Brain microvascular endothelial cell (primary cell): Measurements from ENCODE around the gene COL13A1.

Experiments
- DNase-seq: peaks from one replicate; pipeline ENCODE4 v3.0.0-alpha.2; 2020
- H3K27ac ChIP-seq: fragments of 250-450 bp; sonication (Bioruptor Pico); 2 replicates; pipeline ENCODE4 v1.5.1; 2020; ENCODE audit warnings: mild to moderate bottlenecking, moderate library complexity
- H3K27me3 ChIP-seq: fragments of 250-450 bp; sonication (Bioruptor Pico); replicated peaks from 2 replicates; pipeline ENCODE4 v1.5.1; 2020; ENCODE audit warnings: mild to moderate bottlenecking
- H3K36me3 ChIP-seq: fragments of 250-450 bp; sonication (Bioruptor Pico); replicated peaks from 2 replicates; pipeline ENCODE4 v1.5.1; 2020; ENCODE audit warnings: mild to moderate bottlenecking
- H3K4me3 ChIP-seq: 2 replicates; pipeline ENCODE4 v1.5.1; 2011; ENCODE audit warnings: low read depth, mild to moderate bottlenecking, control low read depth, low read length, moderate library complexity
- in situ Hi-C: cut with HindIII; loops from 2 replicates; pipeline ENCODE4 v1.10.0; 2017; ENCODE audit warnings: low sequenced_read_pairs, low pct_ligation_motif_present
- TF ChIP-seq, protein P1 (sequence below): IDR thresholded peaks from 2 replicates; pipeline ENCODE4 v1.5.1; 2011; ENCODE audit warnings: low read depth, mild to moderate bottlenecking, moderate library complexity, low read length, control low read depth, inconsistent platforms; ENCODE audit errors: missing control alignments

COL13A1 gene

DNA sequence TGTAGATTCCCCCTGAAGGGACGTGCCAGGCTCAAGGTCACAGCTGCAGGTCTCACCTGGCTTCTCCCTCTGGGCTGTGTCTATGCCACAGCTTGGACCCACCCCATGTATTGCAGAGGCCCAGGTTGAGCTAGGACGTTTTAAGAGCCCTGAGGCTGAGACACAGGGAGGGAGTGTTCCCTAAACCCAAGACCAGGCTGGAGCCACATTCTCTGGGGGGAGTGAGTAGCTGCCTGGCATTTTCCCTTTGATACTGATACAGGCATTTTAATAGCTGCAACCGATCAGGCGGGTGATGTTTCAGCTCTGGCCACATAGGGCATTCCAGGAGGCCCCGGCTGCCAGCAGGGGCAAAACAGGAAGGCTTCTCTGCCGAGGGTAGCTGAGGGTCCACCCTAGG lies 13.4 kb downstream of the COL13A1 start:
- Histone ChIP-seq H3K27me3 (no peaks in the 10 kb centered on the region), H3K36me3 (no peaks in the 10 kb centered on the region), H3K27ac (no peak overlapping the region), H3K4me3 (no peak overlapping the region)
- TF ChIP-seq, protein P1, sequence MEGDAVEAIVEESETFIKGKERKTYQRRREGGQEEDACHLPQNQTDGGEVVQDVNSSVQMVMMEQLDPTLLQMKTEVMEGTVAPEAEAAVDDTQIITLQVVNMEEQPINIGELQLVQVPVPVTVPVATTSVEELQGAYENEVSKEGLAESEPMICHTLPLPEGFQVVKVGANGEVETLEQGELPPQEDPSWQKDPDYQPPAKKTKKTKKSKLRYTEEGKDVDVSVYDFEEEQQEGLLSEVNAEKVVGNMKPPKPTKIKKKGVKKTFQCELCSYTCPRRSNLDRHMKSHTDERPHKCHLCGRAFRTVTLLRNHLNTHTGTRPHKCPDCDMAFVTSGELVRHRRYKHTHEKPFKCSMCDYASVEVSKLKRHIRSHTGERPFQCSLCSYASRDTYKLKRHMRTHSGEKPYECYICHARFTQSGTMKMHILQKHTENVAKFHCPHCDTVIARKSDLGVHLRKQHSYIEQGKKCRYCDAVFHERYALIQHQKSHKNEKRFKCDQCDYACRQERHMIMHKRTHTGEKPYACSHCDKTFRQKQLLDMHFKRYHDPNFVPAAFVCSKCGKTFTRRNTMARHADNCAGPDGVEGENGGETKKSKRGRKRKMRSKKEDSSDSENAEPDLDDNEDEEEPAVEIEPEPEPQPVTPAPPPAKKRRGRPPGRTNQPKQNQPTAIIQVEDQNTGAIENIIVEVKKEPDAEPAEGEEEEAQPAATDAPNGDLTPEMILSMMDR = no peak
- in situ Hi-C loops = no loop called here
- DNase-seq = no peak

DNA sequence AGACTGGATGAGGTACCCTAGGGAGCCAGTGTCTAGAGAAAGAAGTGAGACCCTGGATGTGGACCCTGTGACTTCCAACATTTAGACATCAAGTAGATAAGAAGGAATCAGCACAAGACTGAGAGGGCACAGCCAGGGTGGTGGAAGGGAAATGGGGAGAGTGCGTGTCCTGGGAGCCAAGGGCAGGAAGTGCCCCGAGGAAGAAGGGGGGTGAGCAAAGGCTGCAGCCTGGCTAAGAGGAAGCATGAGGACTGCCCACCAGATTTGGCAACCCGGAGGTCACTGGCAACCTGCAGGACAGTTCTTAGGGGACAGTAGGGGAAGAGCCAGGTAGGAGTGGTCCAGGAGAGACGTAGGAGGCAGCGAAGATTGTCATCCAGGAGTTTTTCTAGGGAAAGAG lies 14.8 kb downstream of the COL13A1 start:
- no peaks in the 10 kb centered on the region for H3K27me3 ChIP-seq
- no peak for DNase-seq
- H3K36me3 ChIP-seq = no peaks in the 10 kb centered on the region
- TF ChIP-seq, protein P1 = no peak
- H3K27ac ChIP-seq = no peak overlapping the region
- in situ Hi-C loops = no loop called here
- no peak overlapping the region for H3K4me3 ChIP-seq

DNA sequence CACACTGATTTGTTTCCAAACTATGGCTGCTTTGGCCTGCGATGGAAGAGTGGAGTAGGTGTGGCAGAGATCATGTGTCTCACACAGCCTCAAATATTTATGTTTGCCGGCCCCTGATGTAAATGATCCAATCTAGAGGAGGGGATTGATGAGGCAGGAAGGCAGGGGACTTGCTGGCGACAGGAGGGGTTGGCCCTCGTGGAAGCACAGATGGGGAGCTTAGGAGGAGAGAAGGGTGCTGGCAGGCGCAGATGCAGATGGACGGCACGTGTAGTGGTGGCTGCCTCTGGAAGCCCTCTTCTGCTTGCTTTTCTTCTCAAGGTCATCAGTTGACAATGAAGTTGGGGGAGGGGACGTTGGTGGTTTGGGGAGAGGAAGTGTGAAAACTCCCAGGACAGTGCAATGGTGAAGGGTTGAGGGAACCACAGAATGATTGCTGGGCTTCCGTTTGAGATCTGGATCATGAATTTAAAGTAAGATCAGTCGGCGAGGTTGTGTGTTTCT lies 15.4 kb downstream of the COL13A1 start:
- no peak for DNase-seq
- peaks cover under 1% of the 10 kb centered on the region for H3K36me3 ChIP-seq
- no peaks in the 10 kb centered on the region for H3K27me3 ChIP-seq
- no peak overlapping the region for H3K27ac ChIP-seq
- H3K4me3 ChIP-seq = no peak overlapping the region
- in situ Hi-C loops = no loop called here
- TF ChIP-seq, protein P1 = no peak

DNA sequence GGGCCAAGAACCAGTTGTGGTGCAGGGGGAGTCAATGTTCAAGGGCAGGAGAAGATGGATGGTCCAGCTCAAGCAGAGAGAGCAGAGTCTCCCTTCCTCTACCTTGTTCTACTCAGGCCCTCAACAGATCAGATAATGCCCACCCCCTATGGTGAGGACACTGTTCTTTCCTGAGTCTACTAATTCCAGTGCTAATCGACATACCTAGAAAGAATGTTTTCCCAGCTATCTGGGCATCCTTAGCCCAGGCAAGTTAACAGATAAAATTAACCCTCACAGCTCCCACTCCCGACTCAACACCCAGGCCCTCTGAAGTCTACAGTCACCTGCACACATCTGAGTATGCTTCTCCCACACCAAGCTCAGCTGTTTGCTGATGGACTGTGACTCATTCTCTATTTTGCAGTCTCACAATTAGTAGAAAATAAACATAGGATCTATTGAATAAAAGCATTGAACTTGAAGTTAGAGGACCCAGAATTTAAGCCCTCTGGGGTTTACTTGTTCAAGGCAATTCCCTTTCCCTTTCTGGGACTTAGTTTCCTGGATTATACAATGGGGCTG lies 17.1 kb downstream of the COL13A1 start:
- in situ Hi-C loops = no loop called here
- peaks cover 4% of the 10 kb centered on the region for H3K36me3 ChIP-seq
- no peak for DNase-seq
- no peaks in the 10 kb centered on the region for H3K27me3 ChIP-seq
- no peak overlapping the region for H3K4me3 ChIP-seq
- TF ChIP-seq, protein P1 = no peak
- no peak overlapping the region for H3K27ac ChIP-seq

DNA sequence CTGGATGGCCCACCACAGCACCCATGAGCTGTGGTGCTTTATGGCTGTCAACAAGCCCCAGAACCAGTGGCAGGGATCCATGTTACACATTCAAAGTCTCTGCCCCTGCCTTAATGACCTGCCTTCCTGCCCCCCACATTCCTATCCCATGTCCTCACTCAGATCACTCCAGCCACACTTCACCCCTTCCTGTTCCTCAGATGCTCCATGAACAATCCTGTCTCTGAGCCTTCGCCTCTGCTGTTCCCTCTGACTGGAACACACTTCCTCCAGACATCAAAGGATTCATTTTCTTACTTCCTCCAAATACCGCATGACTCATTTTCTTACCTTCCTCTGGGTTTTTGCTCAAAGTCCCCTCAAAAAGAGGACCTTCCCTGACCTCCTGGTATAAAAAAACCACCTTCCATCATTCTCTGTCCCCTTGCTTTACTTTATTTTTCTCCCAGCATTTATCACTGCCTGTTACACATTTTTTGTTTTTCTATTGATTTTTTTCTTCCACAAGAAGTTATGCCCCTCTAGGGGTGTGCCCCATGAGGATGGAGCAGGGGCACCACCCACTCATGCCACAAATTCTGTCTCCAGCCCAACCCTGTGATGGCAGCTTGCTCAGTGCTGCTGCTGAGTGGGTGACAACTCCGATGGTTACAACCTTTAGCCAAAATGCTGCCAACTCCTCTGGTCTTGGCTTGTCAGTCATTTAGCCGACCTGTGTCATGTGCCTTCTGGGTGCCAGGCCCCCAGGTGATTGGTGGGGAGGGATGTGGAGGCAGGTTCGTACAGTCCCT lies 18.2 kb downstream of the COL13A1 start:
- Histone ChIP-seq H3K27me3 (no peaks in the 10 kb centered on the region), H3K4me3 (no peak overlapping the region), H3K36me3 (peaks cover 4% of the 10 kb centered on the region), H3K27ac (no peak overlapping the region)
- in situ Hi-C loops = no loop called here
- TF ChIP-seq, protein P1 = no peak
- DNase-seq = no peak
